ENCODE data around the gene PHF8. TPM values are rescaled to one million over a fixed set of nuclear protein-coding genes. Genes with fewer than 3 reads are reported as not detected.

PHF8 gene
- total RNA-seq, 2 donors from 2014 or later: 51.6 to 87.6 TPM

- Mint-ChIP-seq H3K4me3 (peak overlapping the region; percentile 95), H3K4me1 (ENCODE audit: low read depth in 2 of 2) (peaks cover 10 to 20% of the 10 kb centered on the region in 2 donors), H3K27me3 (peaks cover 0 to 3% of the 10 kb centered on the region in 2 donors), H3K9me3 (no peaks in the 10 kb centered on the region), H3K36me3 (no peaks in the 10 kb centered on the region), H3K27ac (peak overlapping the region; percentile 91 to 95)
- ATAC-seq (no peak), DNase-seq (ENCODE audit: low spot score) (no peak)
These were observed 1.4 kb upstream of the PHF8 start for GRCh38 chrX:54045563-54046228.

- Mint-ChIP-seq H3K9me3 (no peaks in the 10 kb centered on the region), H3K27ac (peak overlapping the region; percentile 91 to 95), H3K36me3 (no peaks in the 10 kb centered on the region), H3K27me3 (peaks cover 0 to 3% of the 10 kb centered on the region in 2 donors), H3K4me1 (ENCODE audit: low read depth in 2 of 2) (peaks cover 10 to 24% of the 10 kb centered on the region in 2 donors), H3K4me3 (peak overlapping the region; percentile 95)
- DNase-seq (ENCODE audit: low spot score): no peak
- no peak for ATAC-seq
These were observed 635 bp upstream of the PHF8 start for GRCh38 chrX:54044877-54045338.

- DNase-seq (ENCODE audit: low spot score) (peak; percentile 71), ATAC-seq (peak; percentile 43 to 51)
- H3K4me3 Mint-ChIP-seq: peak overlapping the region; percentile 95
These were observed 640 bp downstream of the PHF8 start for GRCh38 chrX:54043541-54044125.

GRCh38 chrX:54043056-54043455 lies 1.2 kb downstream of the PHF8 start:
- ATAC-seq (no peak), DNase-seq (ENCODE audit: low spot score) (no peak)
- Mint-ChIP-seq H3K27me3 (peaks cover 0 to 3% of the 10 kb centered on the region in 2 donors), H3K4me3 (peak overlapping the region; percentile 95), H3K27ac (peak overlapping the region; percentile 91 to 95), H3K9me3 (no peaks in the 10 kb centered on the region), H3K4me1 (ENCODE audit: low read depth in 2 of 2) (peaks cover 10 to 24% of the 10 kb centered on the region in 2 donors), H3K36me3 (no peaks in the 10 kb centered on the region)

More at GRCh38 chrX:54043541-54044125, 640 bp downstream of the PHF8 start:
- Mint-ChIP-seq H3K27me3 (peaks cover 0 to 3% of the 10 kb centered on the region in 2 donors), H3K27ac (peak overlapping the region; percentile 91 to 95), H3K4me1 (ENCODE audit: low read depth in 2 of 2) (peaks cover 10 to 24% of the 10 kb centered on the region in 2 donors), H3K9me3 (no peaks in the 10 kb centered on the region), H3K36me3 (no peaks in the 10 kb centered on the region)

- DNase-seq (ENCODE audit: low spot score) (no peak), ATAC-seq (no peak)
- no peaks in the 10 kb centered on the region for H3K9me3 Mint-ChIP-seq
- H3K27ac Mint-ChIP-seq: peak overlapping the region; percentile 91 to 95
- H3K27me3 Mint-ChIP-seq: peaks cover 0 to 3% of the 10 kb centered on the region in 2 donors
- H3K4me3 Mint-ChIP-seq: peak overlapping the region; percentile 95
- H3K4me1 Mint-ChIP-seq (ENCODE audit: low read depth in 2 of 2): peaks cover 10 to 24% of the 10 kb centered on the region in 2 donors
- H3K36me3 Mint-ChIP-seq: no peaks in the 10 kb centered on the region
These were observed 1.7 kb downstream of the PHF8 start for GRCh38 chrX:54042609-54043021.

- DNase-seq (ENCODE audit: low spot score) (no peak), ATAC-seq (no peak)
- Mint-ChIP-seq H3K27ac (no peak overlapping the region), H3K36me3 (peaks cover 47% of the 10 kb centered on the region), H3K27me3 (peaks cover 0 to 6% of the 10 kb centered on the region in 2 donors), H3K4me3 (no peak overlapping the region), H3K9me3 (no peaks in the 10 kb centered on the region), H3K4me1 (ENCODE audit: low read depth in 2 of 2) (peaks cover 12 to 50% of the 10 kb centered on the region in 2 donors)
These were observed 13.9 kb downstream of the PHF8 start for GRCh38 chrX:54030329-54030728.

GRCh38 chrX:54029529-54030143 lies 14.6 kb downstream of the PHF8 start:
- Mint-ChIP-seq H3K36me3 (peaks cover 49% of the 10 kb centered on the region), H3K27me3 (peaks cover 0 to 6% of the 10 kb centered on the region in 2 donors), H3K9me3 (no peaks in the 10 kb centered on the region), H3K4me1 (ENCODE audit: low read depth in 2 of 2) (peaks cover 13 to 52% of the 10 kb centered on the region in 2 donors), H3K4me3 (no peak overlapping the region), H3K27ac (no peak overlapping the region)
- DNase-seq (ENCODE audit: low spot score) (no peak), ATAC-seq (no peak)

GRCh38 chrX:54024350-54024749 lies 19.9 kb downstream of the PHF8 start:
- H3K9me3 Mint-ChIP-seq: no peaks in the 10 kb centered on the region
- H3K36me3 Mint-ChIP-seq: peaks cover 32% of the 10 kb centered on the region
- H3K27ac Mint-ChIP-seq: no peak overlapping the region
- peaks cover 10 to 32% of the 10 kb centered on the region in 2 donors for H3K4me1 Mint-ChIP-seq (ENCODE audit: low read depth in 2 of 2)
- ATAC-seq (no peak), DNase-seq (ENCODE audit: low spot score) (no peak)
- H3K27me3 Mint-ChIP-seq: no peaks in the 10 kb centered on the region
- no peak overlapping the region for H3K4me3 Mint-ChIP-seq

- no peaks in the 10 kb centered on the region for H3K9me3 Mint-ChIP-seq
- DNase-seq (ENCODE audit: low spot score): no peak
- no peak overlapping the region for H3K27ac Mint-ChIP-seq
- no peaks in the 10 kb centered on the region for H3K4me1 Mint-ChIP-seq (ENCODE audit: low read depth in 2 of 2)
- no peak overlapping the region for H3K4me3 Mint-ChIP-seq
- H3K27me3 Mint-ChIP-seq: peaks cover 0 to 2% of the 10 kb centered on the region in 2 donors
- H3K36me3 Mint-ChIP-seq: peaks cover 6% of the 10 kb centered on the region
- no peak for ATAC-seq
These were observed 31.3 kb downstream of the PHF8 start for GRCh38 chrX:54012830-54013500.

GRCh38 chrX:54007682-54008081 lies 36.6 kb downstream of the PHF8 start:
- Mint-ChIP-seq H3K9me3 (no peaks in the 10 kb centered on the region), H3K27ac (no peak overlapping the region), H3K4me3 (no peak overlapping the region), H3K4me1 (ENCODE audit: low read depth in 2 of 2) (peaks cover 0 to 4% of the 10 kb centered on the region in 2 donors), H3K36me3 (peaks cover 6% of the 10 kb centered on the region), H3K27me3 (peaks cover 0 to 5% of the 10 kb centered on the region in 2 donors)
- ATAC-seq (no peak), DNase-seq (ENCODE audit: low spot score) (no peak)

GRCh38 chrX:53997724-53998123 lies 46.5 kb downstream of the PHF8 start:
- DNase-seq (ENCODE audit: low spot score) (no peak), ATAC-seq (no peak)
- Mint-ChIP-seq H3K9me3 (no peaks in the 10 kb centered on the region), H3K4me3 (no peak overlapping the region), H3K27me3 (peaks cover 0 to 5% of the 10 kb centered on the region in 2 donors), H3K4me1 (ENCODE audit: low read depth in 2 of 2) (no peaks in the 10 kb centered on the region), H3K27ac (no peak overlapping the region), H3K36me3 (peaks cover 14% of the 10 kb centered on the region)

GRCh38 chrX:53992589-53992988 lies 51.7 kb downstream of the PHF8 start:
- Mint-ChIP-seq H3K36me3 (peaks cover 21% of the 10 kb centered on the region), H3K27ac (no peak overlapping the region)

GRCh38 chrX:53990171-53990570 lies 54.1 kb downstream of the PHF8 start:
- Mint-ChIP-seq H3K9me3 (no peaks in the 10 kb centered on the region), H3K4me3 (no peak overlapping the region), H3K4me1 (ENCODE audit: low read depth in 2 of 2) (no peaks in the 10 kb centered on the region), H3K36me3 (peaks cover 21% of the 10 kb centered on the region), H3K27me3 (no peaks in the 10 kb centered on the region), H3K27ac (no peak overlapping the region)
- DNase-seq (ENCODE audit: low spot score) (no peak), ATAC-seq (no peak)

More at GRCh38 chrX:53992589-53992988, 51.7 kb downstream of the PHF8 start:
- ATAC-seq (no peak), DNase-seq (ENCODE audit: low spot score) (no peak)
- H3K4me3 Mint-ChIP-seq: no peak overlapping the region
- H3K9me3 Mint-ChIP-seq: no peaks in the 10 kb centered on the region
- H3K4me1 Mint-ChIP-seq (ENCODE audit: low read depth in 2 of 2): no peaks in the 10 kb centered on the region
- peaks cover 0 to 4% of the 10 kb centered on the region in 2 donors for H3K27me3 Mint-ChIP-seq
